Dermis microvascular lymphatic vessel endothelial cell (primary cell): ENCODE measurements around the gene RASSF4. TPM values are rescaled to one million over a fixed set of nuclear protein-coding genes. Genes with fewer than 3 reads are reported as not detected.

Experiments used
- DNase-seq, 2 donors: peaks; one replicate each; pipeline versions ENCODE4 v3.0.0 to v3.0.0-alpha.2; 2010; ENCODE audit warnings: low read depth in 2 of 2
- total RNA-seq: library from RNA; depleted of rRNA; stranded (reverse); fragments of >200 nt; gene quantifications from 2 replicates; pipeline ENCODE4 v1.2.1, GENCODE V29; 2014

Gene RASSF4
- total RNA-seq, 1 donor from 2014 or later: 13.1 TPM

- DNase-seq: no peak
These were observed 3.5 kb downstream of the RASSF4 start for GRCh38 chr10:44962870-44963738.

DNA sequence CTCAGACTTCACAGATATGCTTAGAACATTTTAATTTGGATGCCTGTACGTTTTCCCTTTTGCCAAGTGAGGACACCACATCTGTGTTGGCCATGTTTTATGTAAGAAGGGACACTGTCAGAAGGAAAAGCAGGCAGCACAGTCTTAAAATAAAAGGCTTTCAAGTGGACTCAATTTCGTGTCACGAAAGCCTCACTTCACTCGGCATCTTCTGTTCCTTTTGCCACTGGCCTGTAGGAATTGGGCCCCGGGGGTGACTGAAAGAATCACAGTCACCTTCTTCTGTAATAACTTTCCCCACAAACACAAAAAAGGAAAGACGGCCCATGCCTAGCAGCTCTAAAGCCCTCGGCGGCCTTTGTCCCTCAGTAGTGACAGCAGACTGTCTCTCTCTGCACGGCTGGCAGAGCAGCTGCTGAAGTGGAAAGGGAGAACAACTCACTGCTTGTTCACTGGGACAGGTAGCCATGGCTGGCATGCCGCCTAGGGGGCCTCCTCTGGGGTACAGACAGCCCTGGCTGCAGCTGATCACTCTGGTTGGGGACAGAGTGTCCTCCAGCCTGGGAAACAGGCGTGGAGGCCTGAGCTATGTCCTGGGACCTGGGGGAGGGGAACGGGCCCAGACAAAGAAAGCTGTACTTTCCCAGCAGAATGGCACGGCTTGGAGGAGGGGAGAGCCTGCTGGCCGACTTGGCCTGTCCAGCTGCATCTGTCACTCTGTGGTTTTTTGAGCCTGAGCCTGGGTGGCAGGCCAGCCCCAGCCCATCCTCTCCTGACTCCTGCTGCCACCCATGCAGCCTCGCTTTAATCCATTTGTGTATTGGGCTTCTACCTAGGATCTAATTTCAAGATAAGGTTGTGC, 4.4 kb downstream of the RASSF4 start:
- no peak for DNase-seq

DNA sequence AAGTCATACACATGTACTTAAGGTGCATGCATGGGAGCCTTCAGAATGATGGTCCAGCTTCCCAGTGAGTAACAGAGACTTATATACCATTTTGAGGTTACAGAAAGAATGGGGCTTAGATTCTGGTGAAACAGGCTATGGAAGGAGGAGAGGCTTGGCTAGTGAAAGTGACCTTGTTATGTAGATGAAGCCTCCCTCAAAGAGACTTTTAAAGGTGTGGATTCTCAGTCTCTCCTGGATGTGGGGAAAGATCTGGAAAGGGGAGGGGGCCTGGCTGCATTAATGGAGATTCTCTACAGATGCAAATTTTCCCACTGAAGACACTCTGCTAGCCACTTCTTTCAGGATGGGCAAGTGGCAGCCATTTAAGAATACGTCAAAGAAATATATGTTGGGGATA, 5.5 kb downstream of the RASSF4 start:
- no peak for DNase-seq

GRCh38 chr10:44965651-44966097, 6.1 kb downstream of the RASSF4 start:
- DNase-seq: no peak

- DNase-seq: no peak
These were observed 6.7 kb downstream of the RASSF4 start for GRCh38 chr10:44966129-44966815.

GRCh38 chr10:44966816-44967509, 7.4 kb downstream of the RASSF4 start:
- DNase-seq: no peak

GRCh38 chr10:44967616-44968015, 8.0 kb downstream of the RASSF4 start:
- no peak for DNase-seq

GRCh38 chr10:44968091-44968490, 8.5 kb downstream of the RASSF4 start:
- DNase-seq: no peak

DNA sequence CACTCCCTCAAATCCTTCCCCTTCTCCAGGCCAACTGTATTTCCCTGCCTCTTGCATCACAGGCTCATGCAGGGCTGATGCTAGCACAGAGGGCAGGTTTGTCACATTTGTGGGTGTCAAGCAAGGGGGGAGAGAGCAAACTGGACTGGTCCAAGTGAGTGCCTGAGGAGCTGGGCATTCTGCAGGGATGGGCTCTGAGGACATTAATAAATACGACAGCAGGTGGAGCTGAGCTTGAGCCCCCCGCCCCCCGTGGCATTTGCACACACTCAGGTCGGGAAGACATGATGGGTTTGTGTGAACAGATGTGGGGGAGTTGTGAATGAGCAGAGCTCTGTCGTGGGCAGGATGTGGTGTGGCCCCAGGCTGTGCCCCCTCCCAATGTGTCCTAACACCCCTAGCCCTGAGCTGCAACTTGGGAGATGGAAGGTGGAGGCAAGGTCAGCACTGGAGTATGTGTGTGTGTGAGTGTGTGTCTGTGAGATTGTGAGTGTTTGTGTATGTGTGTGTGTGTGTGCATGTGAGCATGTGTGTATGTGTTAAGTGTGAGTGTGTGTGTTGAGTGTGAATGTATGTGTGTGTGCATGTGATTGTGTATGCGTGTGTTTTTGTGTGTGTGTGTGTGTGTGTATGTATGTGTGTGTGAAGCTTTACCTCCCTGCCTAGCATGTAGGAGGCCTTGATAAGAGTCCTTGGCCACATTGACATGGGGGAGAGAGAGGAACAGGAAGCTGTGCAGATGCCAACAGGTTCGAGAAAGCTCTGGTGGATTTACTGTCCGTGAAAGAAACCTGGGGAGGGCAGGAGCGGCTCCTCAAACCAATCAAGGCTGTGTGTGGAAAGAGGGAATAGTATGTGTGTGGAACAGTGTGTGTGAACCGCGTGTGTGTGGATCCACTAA, 9.1 kb downstream of the RASSF4 start:
- no peak for DNase-seq

GRCh38 chr10:44969854-44970253, 10.3 kb downstream of the RASSF4 start:
- no peak for DNase-seq

DNA sequence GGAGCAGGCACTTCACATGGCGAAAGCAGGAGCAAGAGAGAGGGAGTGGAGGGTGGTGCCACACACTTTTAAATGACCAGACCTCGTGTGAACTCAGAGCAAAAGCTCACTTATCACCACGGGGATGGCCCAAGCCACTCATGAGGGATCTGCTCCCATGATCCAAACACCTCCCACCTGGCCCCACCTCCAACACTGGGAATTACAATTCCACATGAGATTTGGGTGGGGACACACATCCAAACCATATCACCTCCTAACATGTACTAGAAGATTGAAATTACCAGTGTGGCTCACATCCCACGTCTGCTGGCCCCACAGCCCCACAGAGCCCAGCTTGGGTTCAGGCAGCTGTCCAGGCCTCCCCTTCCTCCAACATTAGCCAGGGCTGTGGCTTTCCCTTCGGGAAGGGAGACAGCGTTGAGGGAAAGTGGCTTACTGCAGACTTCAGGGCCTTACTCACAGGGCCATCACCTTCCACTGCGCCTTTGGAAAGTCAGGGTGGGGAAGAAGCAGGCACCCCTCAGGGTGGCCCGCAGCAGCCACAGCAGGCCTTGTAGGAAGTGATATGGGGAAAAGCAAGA, 11.3 kb downstream of the RASSF4 start:
- DNase-seq: no peak

- DNase-seq: no peak
These were observed 11.8 kb downstream of the RASSF4 start for GRCh38 chr10:44971434-44971833.

DNA sequence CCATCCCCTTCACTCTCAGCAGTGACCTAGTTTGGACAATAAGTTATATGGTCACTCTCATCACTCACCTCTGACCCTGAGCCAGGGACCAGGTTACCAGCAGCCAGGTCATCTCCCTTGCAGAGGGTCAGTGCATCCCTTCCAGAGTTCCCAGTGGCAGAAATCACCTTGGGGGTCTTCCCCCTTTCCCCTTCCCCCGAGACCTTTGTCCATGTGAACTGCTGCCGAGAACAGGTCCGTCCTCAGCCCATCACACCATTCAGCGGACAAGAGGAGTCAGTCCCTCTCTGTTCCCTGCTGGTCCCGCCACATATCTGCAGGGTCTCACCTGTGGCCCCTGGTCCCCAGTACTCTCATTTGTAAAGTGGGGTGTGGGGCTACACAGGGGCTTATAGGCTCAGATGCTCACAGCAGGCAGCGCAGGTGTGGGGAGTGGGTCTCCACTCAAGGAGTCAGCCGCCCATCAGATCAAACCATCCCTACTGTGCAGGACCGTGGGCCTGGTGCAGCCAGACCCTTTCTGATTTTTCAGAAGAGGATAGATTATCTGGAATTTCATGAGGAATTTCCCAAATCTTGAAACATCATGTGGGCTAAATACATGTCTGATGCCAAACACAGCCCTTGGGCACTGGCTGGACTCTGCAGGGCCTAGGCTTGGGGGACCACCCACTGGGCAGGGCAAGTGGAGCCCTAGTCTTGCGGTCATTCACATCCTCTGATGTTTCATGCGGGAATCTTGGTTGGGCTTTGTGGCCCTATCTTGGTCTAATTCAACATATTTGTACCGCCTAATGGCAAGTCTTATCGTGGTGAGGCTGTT, 12.5 kb downstream of the RASSF4 start:
- DNase-seq: peak in 1 of 2 donors; percentile 42

- no peak for DNase-seq
These were observed 13.3 kb downstream of the RASSF4 start for GRCh38 chr10:44972874-44973306.

GRCh38 chr10:44973323-44974081, 13.9 kb downstream of the RASSF4 start:
- peak in 1 of 2 donors; percentile 63 for DNase-seq

GRCh38 chr10:44974082-44974627, 14.6 kb downstream of the RASSF4 start:
- DNase-seq: peak in 1 of 2 donors; percentile 62

- DNase-seq: peak in 1 of 2 donors; percentile 85
These were observed 15.2 kb downstream of the RASSF4 start for GRCh38 chr10:44974628-44975430.
